H9 (cell line): ENCODE data around the gene RUSC2. TPM values are rescaled to one million over a fixed set of nuclear protein-coding genes. Genes with fewer than 3 reads are reported as not detected.

ENCODE experiments used
- DNase-seq: peaks from one replicate; pipeline ENCODE4 v3.0.0-alpha.2; 2017
- H2AFZ ChIP-seq: one replicate; pipeline ENCODE4 v1.6.1; 2013; ENCODE audit warnings: mild to moderate bottlenecking, low read length, control low read depth, moderate library complexity
- H2AK5ac ChIP-seq: 2 replicates; pipeline ENCODE4 v1.6.1; 2013; ENCODE audit warnings: low read length, control low read depth, mixed read lengths; ENCODE audit not compliant: insufficient read length
- H2BK120ac ChIP-seq: one replicate; pipeline ENCODE4 v1.6.1; 2013; ENCODE audit warnings: low read depth, mild to moderate bottlenecking, low read length, control low read depth, inconsistent platforms; ENCODE audit not compliant: poor library complexity, severe bottlenecking
- H2BK12ac ChIP-seq: 2 replicates; pipeline ENCODE4 v1.6.1; 2013; ENCODE audit warnings: low read length, control low read depth, mixed read lengths, low read depth; ENCODE audit not compliant: insufficient read length
- H2BK15ac ChIP-seq: 2 replicates; pipeline ENCODE4 v1.6.1; 2013; ENCODE audit warnings: low read depth, low read length, control low read depth
- H2BK20ac ChIP-seq: one replicate; pipeline ENCODE4 v1.6.1; 2013; ENCODE audit warnings: low read depth, mild to moderate bottlenecking, low read length, control low read depth, inconsistent platforms; ENCODE audit not compliant: poor library complexity, severe bottlenecking
- H2BK5ac ChIP-seq: 2 replicates; pipeline ENCODE4 v1.6.1; 2013; ENCODE audit warnings: low read length, control low read depth, mixed read lengths; ENCODE audit not compliant: insufficient read length
- H3K14ac ChIP-seq: 2 replicates; pipeline ENCODE4 v1.6.1; 2013; ENCODE audit warnings: low read length, control low read depth; ENCODE audit not compliant: insufficient read depth
- H3K18ac ChIP-seq: 2 replicates; pipeline ENCODE4 v1.6.1; 2013; ENCODE audit warnings: low read depth, mild to moderate bottlenecking, mixed read lengths, low read length, control low read depth; ENCODE audit not compliant: insufficient read length
- H3K23ac ChIP-seq: 2 replicates; pipeline ENCODE4 v1.6.1; 2013; ENCODE audit warnings: low read length, control low read depth, mixed read lengths, low read depth; ENCODE audit not compliant: insufficient read length
- H3K23me2 ChIP-seq: 2 replicates; pipeline ENCODE4 v1.6.1; 2013; ENCODE audit warnings: low read depth, mild to moderate bottlenecking, mixed read lengths, low read length, control low read depth; ENCODE audit not compliant: insufficient read length, poor library complexity, severe bottlenecking
- H3K27ac ChIP-seq: 2 replicates; pipeline ENCODE4 v1.5.1; 2013; ENCODE audit warnings: low read length, control low read depth, mixed read lengths, low read depth; ENCODE audit not compliant: insufficient read length
- H3K27me3 ChIP-seq: 2 replicates; pipeline ENCODE4 v1.6.1; 2013; ENCODE audit warnings: low read length, control low read depth, inconsistent platforms; ENCODE audit not compliant: insufficient read depth
- H3K4ac ChIP-seq: 2 replicates; pipeline ENCODE4 v1.6.1; 2013; ENCODE audit warnings: low read depth, mild to moderate bottlenecking, control low read depth, inconsistent platforms, low read length, moderate library complexity
- H3K4me1 ChIP-seq: 2 replicates; pipeline ENCODE4 v1.6.1; 2013; ENCODE audit warnings: low read length, control low read depth, inconsistent platforms; ENCODE audit not compliant: insufficient read depth
- H3K4me2 ChIP-seq: 2 replicates; pipeline ENCODE4 v1.6.1; 2013; ENCODE audit warnings: low read length, control low read depth, mixed read lengths; ENCODE audit not compliant: insufficient read length, insufficient read depth
- H3K56ac ChIP-seq: 2 replicates; pipeline ENCODE4 v1.6.1; 2013; ENCODE audit warnings: low read depth, mild to moderate bottlenecking, mixed read lengths, low read length, control low read depth; ENCODE audit not compliant: insufficient read length
- H3K79me1 ChIP-seq: 2 replicates; pipeline ENCODE4 v1.6.1; 2013; ENCODE audit warnings: low read depth, mild to moderate bottlenecking, moderate library complexity, low read length, control low read depth, inconsistent platforms; ENCODE audit not compliant: insufficient read depth, poor library complexity, severe bottlenecking
- H3K79me2 ChIP-seq: 2 replicates; pipeline ENCODE4 v1.6.1; 2013; ENCODE audit warnings: low read length, control low read depth, inconsistent platforms; ENCODE audit not compliant: insufficient read depth
- H3K9ac ChIP-seq: 2 replicates; pipeline ENCODE4 v1.6.1; 2013; ENCODE audit warnings: low read length, control low read depth, mixed read lengths; ENCODE audit not compliant: insufficient read length; ENCODE audit errors: extremely low read depth
- H3K9me3 ChIP-seq: one replicate; pipeline ENCODE4 v1.6.1; 2013; ENCODE audit warnings: low read depth, low read length, inconsistent platforms; ENCODE audit not compliant: control insufficient read depth
- H3T11ph ChIP-seq: one replicate; pipeline ENCODE4 v1.6.1; 2013; ENCODE audit warnings: mild to moderate bottlenecking, low read length, control low read depth, inconsistent platforms
- H4K20me1 ChIP-seq: one replicate; pipeline ENCODE4 v1.6.1; 2013; ENCODE audit not compliant: control insufficient read depth, insufficient read length, insufficient read depth
- H4K5ac ChIP-seq: 2 replicates; pipeline ENCODE4 v1.6.1; 2013; ENCODE audit warnings: low read depth, mild to moderate bottlenecking, mixed read lengths, low read length, control low read depth; ENCODE audit not compliant: insufficient read length
- H4K8ac ChIP-seq: replicated peaks from 2 replicates; pipeline ENCODE4 v1.6.1; 2013; ENCODE audit warnings: low read length, control low read depth, mixed read lengths, low read depth; ENCODE audit not compliant: insufficient read length
- H4K91ac ChIP-seq: 2 replicates; pipeline ENCODE4 v1.6.1; 2013; ENCODE audit warnings: low read depth, mild to moderate bottlenecking, moderate library complexity, mixed read lengths, low read length, control low read depth; ENCODE audit not compliant: insufficient read length
- H3K27ac Mint-ChIP-seq, 3 experiments: 2 replicates in 2 of 3; 3 replicates in 1 of 3; pipeline ENCODE4 v1.8.0; 2020 to 2021; ENCODE audit warnings: mixed read lengths in 3 of 3, mild to moderate bottlenecking in 1 of 3, moderate library complexity in 1 of 3
- H3K27me3 Mint-ChIP-seq: 2 replicates; pipeline ENCODE4 v1.8.0; 2021; ENCODE audit warnings: low read depth, mild to moderate bottlenecking, moderate library complexity, mixed read lengths
- H3K36me3 Mint-ChIP-seq, 3 experiments: 2 replicates in 2 of 3; 3 replicates in 1 of 3; pipeline ENCODE4 v1.8.0; 2020 to 2021; ENCODE audit warnings: low read depth in 3 of 3, mixed read lengths in 3 of 3; ENCODE audit not compliant: insufficient read depth in 1 of 3
- H3K4me1 Mint-ChIP-seq, 2 experiments: 2 replicates each; pipeline ENCODE4 v1.8.0; 2020; ENCODE audit warnings: mixed read lengths in 2 of 2
- H3K4me3 Mint-ChIP-seq, 2 experiments: 2 replicates in 1 of 2; 3 replicates in 1 of 2; pipeline ENCODE4 v1.8.0; 2020 to 2021; ENCODE audit warnings: mild to moderate bottlenecking in 2 of 2, mixed read lengths in 2 of 2, moderate library complexity in 1 of 2
- H3K9me3 Mint-ChIP-seq, 2 experiments: 2 replicates in 1 of 2; 3 replicates in 1 of 2; pipeline ENCODE4 v1.8.0; 2020; ENCODE audit warnings: mild to moderate bottlenecking in 2 of 2, mixed read lengths in 2 of 2, moderate library complexity in 1 of 2
- WGBS: extraction: QIAGEN DNeasy Blood & Tissue Kit; methylation state at CpG from one replicate; pipeline ENCODE4 v1.1.7; 2013; ENCODE audit warnings: missing lambda C conversion rate, low lambda C conversion rate, mixed read lengths; ENCODE audit not compliant: insufficient read length; ENCODE audit errors: extremely low coverage; 5-methylcytosine and 5-hydroxymethylcytosine counted together
- total RNA-seq: library from RNA; stranded (reverse); gene quantifications from 2 replicates; pipeline ENCODE4 v1.2.1, GENCODE V29; 2021
- TF ChIP-seq, protein P1 (sequence below): fragments of 200-600 bp; sonication (generic); conservative IDR thresholded peaks from 3 replicates; pipeline ENCODE4 v1.8.0; 2021; ENCODE audit warnings: antibody characterized with exemption, mild to moderate bottlenecking

Gene RUSC2
- total RNA-seq, 1 experiment from 2014 or later = 6.3 TPM

DNA sequence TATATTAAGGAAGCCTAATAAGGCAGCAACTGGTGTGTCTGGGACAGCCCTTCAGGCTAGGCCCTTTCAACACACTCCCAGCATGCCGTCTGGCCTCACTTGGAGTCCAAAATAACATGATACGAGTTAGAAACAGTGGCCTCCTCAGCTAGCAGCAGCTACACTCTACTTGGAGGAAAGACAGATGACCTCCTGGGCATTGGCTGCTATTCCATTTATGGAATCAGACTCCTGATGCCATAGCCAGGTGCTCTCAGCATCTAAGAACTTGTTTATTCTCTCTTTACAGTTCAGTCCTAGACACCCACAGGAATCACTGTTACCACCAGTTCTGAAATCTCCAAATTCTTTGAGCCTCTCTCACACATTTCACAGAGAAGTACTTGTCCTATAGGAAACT lies 31.8 kb downstream of the RUSC2 start:
- TF ChIP-seq, protein P1, sequence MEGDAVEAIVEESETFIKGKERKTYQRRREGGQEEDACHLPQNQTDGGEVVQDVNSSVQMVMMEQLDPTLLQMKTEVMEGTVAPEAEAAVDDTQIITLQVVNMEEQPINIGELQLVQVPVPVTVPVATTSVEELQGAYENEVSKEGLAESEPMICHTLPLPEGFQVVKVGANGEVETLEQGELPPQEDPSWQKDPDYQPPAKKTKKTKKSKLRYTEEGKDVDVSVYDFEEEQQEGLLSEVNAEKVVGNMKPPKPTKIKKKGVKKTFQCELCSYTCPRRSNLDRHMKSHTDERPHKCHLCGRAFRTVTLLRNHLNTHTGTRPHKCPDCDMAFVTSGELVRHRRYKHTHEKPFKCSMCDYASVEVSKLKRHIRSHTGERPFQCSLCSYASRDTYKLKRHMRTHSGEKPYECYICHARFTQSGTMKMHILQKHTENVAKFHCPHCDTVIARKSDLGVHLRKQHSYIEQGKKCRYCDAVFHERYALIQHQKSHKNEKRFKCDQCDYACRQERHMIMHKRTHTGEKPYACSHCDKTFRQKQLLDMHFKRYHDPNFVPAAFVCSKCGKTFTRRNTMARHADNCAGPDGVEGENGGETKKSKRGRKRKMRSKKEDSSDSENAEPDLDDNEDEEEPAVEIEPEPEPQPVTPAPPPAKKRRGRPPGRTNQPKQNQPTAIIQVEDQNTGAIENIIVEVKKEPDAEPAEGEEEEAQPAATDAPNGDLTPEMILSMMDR = no peak
- Histone ChIP-seq H3K23me2 (no peaks in the 10 kb centered on the region), H3K27me3 (no peaks in the 10 kb centered on the region), H2BK12ac (no peak overlapping the region), H3K4ac (no peak overlapping the region), H3K23ac (no peak overlapping the region), H3K9me3 (no peaks in the 10 kb centered on the region), H4K91ac (no peak overlapping the region), H2BK120ac (no peak overlapping the region), H2BK20ac (no peak overlapping the region), H3K79me2 (no peaks in the 10 kb centered on the region), H2AFZ (no peak overlapping the region), H3K14ac (no peak overlapping the region), H4K5ac (no peak overlapping the region), H4K20me1 (no peaks in the 10 kb centered on the region), H2BK15ac (no peak overlapping the region), H3K18ac (no peak overlapping the region), H3K4me2 (no peak overlapping the region), H3K4me1 (peaks cover 14% of the 10 kb centered on the region), H3K9ac (no peak overlapping the region), H2BK5ac (no peak overlapping the region), H3K79me1 (no peaks in the 10 kb centered on the region), H3K56ac (no peak overlapping the region), H4K8ac (no peak overlapping the region), H2AK5ac (no peak overlapping the region), H3K27ac (no peak overlapping the region), H3T11ph (no peak overlapping the region)
- Mint-ChIP-seq H3K27me3 (no peaks in the 10 kb centered on the region), H3K4me1 (peaks cover 36 to 39% of the 10 kb centered on the region in 2 experiments), H3K9me3 (no peaks in the 10 kb centered on the region), H3K27ac (no peak overlapping the region), H3K36me3 (no peaks in the 10 kb centered on the region), H3K4me3 (no peak overlapping the region)
- DNase-seq = no peak
- no CpG with 5 or more reads among the region's 2 CpGs for WGBS
